GM18861 (cell line): Measurements from ENCODE around the gene SMIM1.

Experiments
- ATAC-seq: cut with Tn5 transposase; IDR thresholded peaks from one replicate; pipeline ENCODE4 v1.9.1; 2021; ENCODE audit not compliant: unreplicated experiment

SMIM1 gene

GRCh38 chr1:3817821-3818597 lies 45.5 kb downstream of the SMIM1 start:
- no peak for ATAC-seq

GRCh38 chr1:3819771-3820200 lies 47.2 kb downstream of the SMIM1 start:
- no peak for ATAC-seq

GRCh38 chr1:3820316-3820715 lies 47.8 kb downstream of the SMIM1 start:
- no peak for ATAC-seq

GRCh38 chr1:3821004-3821403 lies 48.5 kb downstream of the SMIM1 start:
- no peak for ATAC-seq

- no peak for ATAC-seq
Measured at GRCh38 chr1:3821447-3821846, 48.9 kb downstream of the SMIM1 start.

- ATAC-seq = no peak
Measured at GRCh38 chr1:3821908-3822307, 49.4 kb downstream of the SMIM1 start.

- ATAC-seq = no peak
Measured at GRCh38 chr1:3822421-3822820, 49.9 kb downstream of the SMIM1 start.

GRCh38 chr1:3824650-3825049 lies 52.1 kb downstream of the SMIM1 start:
- no peak for ATAC-seq

- no peak for ATAC-seq
Measured at GRCh38 chr1:3825356-3825755, 52.8 kb downstream of the SMIM1 start.
